ENCODE data around the gene MED17. TPM values are rescaled to one million over a fixed set of nuclear protein-coding genes. Genes with fewer than 3 reads are reported as not detected.

MED17 gene
- total and polyA plus RNA-seq, 2 of the 13 experiments (the other 11 are each of a cell fraction or from before 2014, with no cell fraction given), result 23.1 to 37.0 TPM

DNA sequence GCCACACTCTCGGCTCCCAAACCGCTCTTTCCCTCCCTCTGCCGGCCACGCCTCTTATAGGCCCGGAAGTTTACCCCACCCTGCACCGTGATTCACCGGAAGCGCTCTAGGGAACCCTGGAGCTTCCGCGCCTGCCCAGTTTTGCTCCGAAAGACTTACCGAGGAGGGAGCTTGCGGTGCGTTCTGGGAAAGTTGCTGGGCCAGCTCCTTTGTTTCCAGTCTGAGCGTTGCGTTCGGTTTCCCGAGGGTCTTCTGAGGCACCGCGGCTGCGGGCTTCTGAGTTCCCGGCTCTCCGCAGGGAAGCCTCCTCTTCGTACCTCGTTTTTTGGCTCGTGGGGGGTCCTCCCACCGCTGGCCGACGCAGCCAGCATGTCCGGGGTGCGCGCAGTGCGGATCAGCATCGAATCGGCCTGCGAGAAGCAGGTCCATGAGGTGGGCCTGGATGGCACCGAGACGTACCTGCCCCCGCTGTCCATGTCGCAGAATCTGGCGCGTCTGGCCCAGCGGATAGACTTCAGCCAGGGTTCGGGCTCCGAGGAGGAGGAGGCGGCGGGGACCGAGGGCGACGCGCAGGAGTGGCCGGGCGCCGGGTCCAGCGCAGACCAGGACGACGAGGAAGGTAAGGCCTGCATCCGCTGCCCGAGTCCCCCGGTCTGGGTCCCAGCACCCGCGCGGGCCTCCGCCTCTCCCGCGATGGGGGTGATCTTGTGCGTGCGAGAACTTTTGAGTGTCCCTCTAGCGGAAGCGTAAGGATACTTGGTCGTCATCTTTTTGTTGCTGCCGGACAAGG, at the start of gene MED17 (continued):
- TF ChIP-seq MAFK (conservative IDR thresholded peaks at IDR 0.05 in 1 of 2, IDR thresholded peaks at IDR 0.05 in 1 of 2; ENCODE audit: low read length in 2 of 2), result no peak; a peak in 1 of 4 replicates
- TF ChIP-seq SMARCE1 (IDR thresholded peaks at IDR 0.05; ENCODE audit: borderline replicate concordance), result no peak
- peak; percentile 42; the same call in 1 of the 2 replicates for TF ChIP-seq ZNF747 (CRISPR knock-in tag; IDR thresholded peaks at IDR 0.05; ENCODE audit: borderline replicate concordance)
- no peak for TF ChIP-seq ARHGAP35 (CRISPR knock-in tag; IDR thresholded peaks at IDR 0.05; ENCODE audit: borderline replicate concordance)
- peak; percentile 88 for TF ChIP-seq ASH2L (IDR thresholded peaks at IDR 0.05; ENCODE audit: insufficient read length, low read depth, low read length)
- TF ChIP-seq CBX5 (CRISPR knock-in tag; IDR thresholded peaks at IDR 0.05; ENCODE audit: borderline replicate concordance), result peak; percentile 38; the same call in 1 of the 2 replicates
- TF ChIP-seq GZF1 (CRISPR knock-in tag; IDR thresholded peaks at IDR 0.05), result 0 out of 2 replicates have a peak, but pooled peaks have one; percentile 30
- TF ChIP-seq MYNN (CRISPR knock-in tag; IDR thresholded peaks at IDR 0.05; ENCODE audit: low read depth), result no peak
- TF ChIP-seq ZNF644 (CRISPR knock-in tag; IDR thresholded peaks at IDR 0.05; ENCODE audit: low read depth), result no peak
- no peak for TF ChIP-seq EZH2 (conservative IDR thresholded peaks at IDR 0.05; ENCODE audit: low read depth, low read length)
- no peak for TF ChIP-seq HMG20A (CRISPR knock-in tag; IDR thresholded peaks at IDR 0.05; ENCODE audit: borderline replicate concordance)
- no peak for TF ChIP-seq ZSCAN21 (CRISPR knock-in tag; IDR thresholded peaks at IDR 0.05; ENCODE audit: borderline replicate concordance)
- TF ChIP-seq PCBP1 (IDR thresholded peaks at IDR 0.05; ENCODE audit: borderline replicate concordance, low read depth, low read length), result no peak
- peak; percentile 53 for TF ChIP-seq MYC (CRISPR knock-in tag; IDR thresholded peaks at IDR 0.05; ENCODE audit: borderline replicate concordance)
- no peak for TF ChIP-seq ZFYVE20 (CRISPR knock-in tag; IDR thresholded peaks at IDR 0.05; ENCODE audit: borderline replicate concordance, low read depth)
- TF ChIP-seq SKI (IDR thresholded peaks at IDR 0.05; ENCODE audit: partially characterized antibody), result no peak
- TF ChIP-seq, protein P1, sequence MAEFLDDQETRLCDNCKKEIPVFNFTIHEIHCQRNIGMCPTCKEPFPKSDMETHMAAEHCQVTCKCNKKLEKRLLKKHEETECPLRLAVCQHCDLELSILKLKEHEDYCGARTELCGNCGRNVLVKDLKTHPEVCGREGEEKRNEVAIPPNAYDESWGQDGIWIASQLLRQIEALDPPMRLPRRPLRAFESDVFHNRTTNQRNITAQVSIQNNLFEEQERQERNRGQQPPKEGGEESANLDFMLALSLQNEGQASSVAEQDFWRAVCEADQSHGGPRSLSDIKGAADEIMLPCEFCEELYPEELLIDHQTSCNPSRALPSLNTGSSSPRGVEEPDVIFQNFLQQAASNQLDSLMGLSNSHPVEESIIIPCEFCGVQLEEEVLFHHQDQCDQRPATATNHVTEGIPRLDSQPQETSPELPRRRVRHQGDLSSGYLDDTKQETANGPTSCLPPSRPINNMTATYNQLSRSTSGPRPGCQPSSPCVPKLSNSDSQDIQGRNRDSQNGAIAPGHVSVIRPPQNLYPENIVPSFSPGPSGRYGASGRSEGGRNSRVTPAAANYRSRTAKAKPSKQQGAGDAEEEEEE (CRISPR knock-in tag; IDR thresholded peaks at IDR 0.05; ENCODE audit: borderline replicate concordance), result no peak
- TF ChIP-seq ZNF552 (CRISPR knock-in tag; IDR thresholded peaks at IDR 0.05; ENCODE audit: borderline replicate concordance), result no peak
- TF ChIP-seq HOXA3 (CRISPR knock-in tag; IDR thresholded peaks at IDR 0.05), result peak; percentile 61; the same call in 1 of the 2 replicates
- TF ChIP-seq KDM1A (CRISPR knock-in tag; IDR thresholded peaks at IDR 0.05), result no peak
- TF ChIP-seq, protein P2, sequence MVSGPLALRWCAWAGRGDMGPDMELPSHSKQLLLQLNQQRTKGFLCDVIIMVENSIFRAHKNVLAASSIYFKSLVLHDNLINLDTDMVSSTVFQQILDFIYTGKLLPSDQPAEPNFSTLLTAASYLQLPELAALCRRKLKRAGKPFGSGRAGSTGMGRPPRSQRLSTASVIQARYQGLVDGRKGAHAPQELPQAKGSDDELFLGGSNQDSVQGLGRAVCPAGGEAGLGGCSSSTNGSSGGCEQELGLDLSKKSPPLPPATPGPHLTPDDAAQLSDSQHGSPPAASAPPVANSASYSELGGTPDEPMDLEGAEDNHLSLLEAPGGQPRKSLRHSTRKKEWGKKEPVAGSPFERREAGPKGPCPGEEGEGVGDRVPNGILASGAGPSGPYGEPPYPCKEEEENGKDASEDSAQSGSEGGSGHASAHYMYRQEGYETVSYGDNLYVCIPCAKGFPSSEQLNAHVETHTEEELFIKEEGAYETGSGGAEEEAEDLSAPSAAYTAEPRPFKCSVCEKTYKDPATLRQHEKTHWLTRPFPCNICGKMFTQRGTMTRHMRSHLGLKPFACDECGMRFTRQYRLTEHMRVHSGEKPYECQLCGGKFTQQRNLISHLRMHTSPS (CRISPR knock-in tag; IDR thresholded peaks at IDR 0.05; ENCODE audit: low read depth), result no peak
- TF ChIP-seq, protein P3, sequence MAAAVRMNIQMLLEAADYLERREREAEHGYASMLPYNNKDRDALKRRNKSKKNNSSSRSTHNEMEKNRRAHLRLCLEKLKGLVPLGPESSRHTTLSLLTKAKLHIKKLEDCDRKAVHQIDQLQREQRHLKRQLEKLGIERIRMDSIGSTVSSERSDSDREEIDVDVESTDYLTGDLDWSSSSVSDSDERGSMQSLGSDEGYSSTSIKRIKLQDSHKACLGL (CRISPR knock-in tag; IDR thresholded peaks at IDR 0.05), result peak; percentile 89
- no peak for TF ChIP-seq GTF3A (CRISPR knock-in tag; conservative IDR thresholded peaks at IDR 0.05)
- TF ChIP-seq CHCHD3 (CRISPR knock-in tag; IDR thresholded peaks at IDR 0.05), result peak; percentile 85; the same call in 1 of the 2 replicates
- TF ChIP-seq FOXJ3 (CRISPR knock-in tag; IDR thresholded peaks at IDR 0.05; ENCODE audit: borderline replicate concordance), result no peak; the same call in 1 of the 2 replicates
- TF ChIP-seq HDAC1 (CRISPR knock-in tag; IDR thresholded peaks at IDR 0.05), result peak; percentile 82; the same call in 1 of the 2 replicates
- TF ChIP-seq RELA (CRISPR knock-in tag; IDR thresholded peaks at IDR 0.05), result no peak

Data from HepG2 (cell line).